GM12874 (cell line): ENCODE results near the gene OLFML1.

Experiments used
- CTCF ChIP-seq: IDR thresholded peaks from 2 replicates; pipeline ENCODE4 v1.5.1; 2011; ENCODE audit warnings: low read depth, mild to moderate bottlenecking, control low read depth, low read length, moderate library complexity; ENCODE audit not compliant: insufficient read depth

The OLFML1 gene

GRCh38 chr11:7445564-7445963 lies 39.7 kb upstream of the OLFML1 start:
- no peak for TF ChIP-seq CTCF

- no peak for TF ChIP-seq CTCF
Observed at GRCh38 chr11:7448201-7448600, 37.1 kb upstream of the OLFML1 start.

- no peak for TF ChIP-seq CTCF
Observed at GRCh38 chr11:7449211-7449840, 36.0 kb upstream of the OLFML1 start.

GRCh38 chr11:7449841-7450214 lies 35.5 kb upstream of the OLFML1 start:
- no peak for TF ChIP-seq CTCF

- no peak for TF ChIP-seq CTCF
Observed at GRCh38 chr11:7450836-7451235, 34.5 kb upstream of the OLFML1 start.

- TF ChIP-seq CTCF = no peak
Observed at GRCh38 chr11:7451520-7451919, 33.8 kb upstream of the OLFML1 start.

- no peak for TF ChIP-seq CTCF
Observed at GRCh38 chr11:7451952-7452494, 33.3 kb upstream of the OLFML1 start.
